PFSK-1 (cell line): ENCODE results near the gene CXXC5.

ENCODE experiments used
- FOXP2 ChIP-seq: optimal IDR thresholded peaks from 2 replicates; pipeline ENCODE3; 2011; ENCODE audit warnings: borderline replicate concordance, control low read depth, inconsistent platforms; ENCODE audit not compliant: insufficient read depth; ENCODE audit errors: extremely low read length, extremely low read depth
- POLR2AphosphoS5 ChIP-seq: IDR thresholded peaks from 2 replicates; pipeline ENCODE4 v1.6.1; 2012; ENCODE audit warnings: low read depth, mild to moderate bottlenecking, control low read depth, low read length, moderate library complexity
- SIN3A ChIP-seq: IDR thresholded peaks from 2 replicates; pipeline ENCODE4 v1.6.1; 2012; ENCODE audit warnings: mild to moderate bottlenecking, low read length, moderate library complexity, borderline replicate concordance; ENCODE audit not compliant: insufficient read depth
- TAF1 ChIP-seq: IDR thresholded peaks from 2 replicates; pipeline ENCODE4 v1.6.1; 2012; ENCODE audit warnings: low read length, control low read depth, borderline replicate concordance; ENCODE audit not compliant: insufficient read depth
- TF ChIP-seq, protein P1 (sequence below), 2 experiments: IDR thresholded peaks; 2 replicates each; pipeline versions ENCODE4 v1.6.1 to v1.8.0; 2011 to 2012; ENCODE audit warnings: low read depth in 2 of 2, low read length in 2 of 2, control low read depth in 1 of 2, inconsistent platforms in 1 of 2, mild to moderate bottlenecking in 1 of 2, moderate library complexity in 1 of 2; ENCODE audit not compliant: insufficient read depth in 1 of 2

CXXC5 gene

GRCh38 chr5:139663207-139664085 is 15.3 kb downstream of the CXXC5 start:
- TF ChIP-seq TAF1 (no peak), POLR2AphosphoS5 (no peak)
- TF ChIP-seq, protein P1, sequence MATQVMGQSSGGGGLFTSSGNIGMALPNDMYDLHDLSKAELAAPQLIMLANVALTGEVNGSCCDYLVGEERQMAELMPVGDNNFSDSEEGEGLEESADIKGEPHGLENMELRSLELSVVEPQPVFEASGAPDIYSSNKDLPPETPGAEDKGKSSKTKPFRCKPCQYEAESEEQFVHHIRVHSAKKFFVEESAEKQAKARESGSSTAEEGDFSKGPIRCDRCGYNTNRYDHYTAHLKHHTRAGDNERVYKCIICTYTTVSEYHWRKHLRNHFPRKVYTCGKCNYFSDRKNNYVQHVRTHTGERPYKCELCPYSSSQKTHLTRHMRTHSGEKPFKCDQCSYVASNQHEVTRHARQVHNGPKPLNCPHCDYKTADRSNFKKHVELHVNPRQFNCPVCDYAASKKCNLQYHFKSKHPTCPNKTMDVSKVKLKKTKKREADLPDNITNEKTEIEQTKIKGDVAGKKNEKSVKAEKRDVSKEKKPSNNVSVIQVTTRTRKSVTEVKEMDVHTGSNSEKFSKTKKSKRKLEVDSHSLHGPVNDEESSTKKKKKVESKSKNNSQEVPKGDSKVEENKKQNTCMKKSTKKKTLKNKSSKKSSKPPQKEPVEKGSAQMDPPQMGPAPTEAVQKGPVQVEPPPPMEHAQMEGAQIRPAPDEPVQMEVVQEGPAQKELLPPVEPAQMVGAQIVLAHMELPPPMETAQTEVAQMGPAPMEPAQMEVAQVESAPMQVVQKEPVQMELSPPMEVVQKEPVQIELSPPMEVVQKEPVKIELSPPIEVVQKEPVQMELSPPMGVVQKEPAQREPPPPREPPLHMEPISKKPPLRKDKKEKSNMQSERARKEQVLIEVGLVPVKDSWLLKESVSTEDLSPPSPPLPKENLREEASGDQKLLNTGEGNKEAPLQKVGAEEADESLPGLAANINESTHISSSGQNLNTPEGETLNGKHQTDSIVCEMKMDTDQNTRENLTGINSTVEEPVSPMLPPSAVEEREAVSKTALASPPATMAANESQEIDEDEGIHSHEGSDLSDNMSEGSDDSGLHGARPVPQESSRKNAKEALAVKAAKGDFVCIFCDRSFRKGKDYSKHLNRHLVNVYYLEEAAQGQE (IDR thresholded peaks at IDR 0.05; ENCODE audit: insufficient read depth in 1 of 2, low read depth in 2 of 2, low read length in 2 of 2), result no peak

- TF ChIP-seq, protein P1 (IDR thresholded peaks at IDR 0.05; ENCODE audit: insufficient read depth in 1 of 2, low read depth in 2 of 2, low read length in 2 of 2), result no peak
- no peak for TF ChIP-seq POLR2AphosphoS5
- TF ChIP-seq SIN3A, result no peak
- no peak for TF ChIP-seq TAF1
- TF ChIP-seq FOXP2, result no peak
Observed at GRCh38 chr5:139664086-139664693, 16.0 kb downstream of the CXXC5 start.

DNA sequence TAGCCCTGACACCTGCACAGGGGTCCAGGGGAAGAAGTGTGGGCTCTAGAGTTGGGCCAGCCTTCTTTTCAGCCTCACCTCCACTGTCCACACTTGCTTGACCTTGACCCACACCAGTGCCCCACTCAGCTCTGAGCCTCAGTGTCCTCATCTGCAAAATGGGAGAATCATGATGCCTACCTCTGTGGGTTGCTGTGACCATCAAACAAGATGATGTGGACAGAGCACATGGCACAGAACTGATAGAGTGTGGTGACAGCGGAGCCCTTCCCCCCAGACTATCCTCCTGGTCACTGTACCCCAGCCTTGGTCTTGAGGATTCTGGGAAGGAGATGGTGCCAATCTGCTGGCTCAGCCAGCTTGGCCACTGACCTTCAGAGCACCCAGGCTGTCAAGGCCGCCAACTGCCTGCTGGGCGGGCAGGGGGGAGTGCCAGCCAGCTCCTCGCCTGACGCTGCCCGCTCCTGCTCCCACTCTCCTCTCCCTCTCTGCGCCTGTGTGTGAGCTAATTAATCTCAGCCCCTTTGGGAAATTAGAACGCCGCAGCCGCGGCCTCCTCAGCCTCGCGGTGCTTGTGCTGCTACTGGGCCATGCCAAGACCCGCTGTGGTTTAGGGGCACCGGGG is 16.7 kb downstream of the CXXC5 start:
- TF ChIP-seq POLR2AphosphoS5 (no peak), FOXP2 (no peak), SIN3A (no peak), TAF1 (no peak)
- TF ChIP-seq, protein P1 (IDR thresholded peaks at IDR 0.05; ENCODE audit: insufficient read depth in 1 of 2, low read depth in 2 of 2, low read length in 2 of 2), result no peak

- no peak for TF ChIP-seq SIN3A
- TF ChIP-seq TAF1, result no peak
- TF ChIP-seq, protein P1 (IDR thresholded peaks at IDR 0.05; ENCODE audit: insufficient read depth in 1 of 2, low read depth in 2 of 2, low read length in 2 of 2), result no peak
Observed at GRCh38 chr5:139665626-139666025, 17.5 kb downstream of the CXXC5 start.

GRCh38 chr5:139666551-139666950 is 18.4 kb downstream of the CXXC5 start:
- TF ChIP-seq POLR2AphosphoS5 (no peak), TAF1 (no peak), SIN3A (no peak), FOXP2 (no peak)
- TF ChIP-seq, protein P1 (IDR thresholded peaks at IDR 0.05; ENCODE audit: insufficient read depth in 1 of 2, low read depth in 2 of 2, low read length in 2 of 2), result no peak
